HepG2 (cell line): ENCODE data around the gene ABCB11. TPM values are rescaled to one million over a fixed set of nuclear protein-coding genes. Genes with fewer than 3 reads are reported as not detected.

ENCODE experiments used
- ATAC-seq: fragments of 200-7000 bp; cut with Tn5 transposase; 3 replicates; pipeline ENCODE4 v1.9.1; 2020; ENCODE audit warnings: mild to moderate bottlenecking, moderate library complexity
- BruUV-seq: library from RNA; stranded (reverse); fragments of 400-500 nt; replicated peaks from 2 replicates; lab custom pipeline; 2021; lab: Mats Ljungman, UMichigan
- CTCF ChIA-PET: fragments of 300-600 bp; formaldehyde crosslinking; extraction: SDS; loops from one replicate; lab custom pipeline; 2021; ENCODE audit warnings: low total read pairs, inconsistent platforms, low intra/inter-chr PET ratio; lab: Yijun Ruan, JAX
- POLR2A ChIA-PET: fragments of 350-600 bp; sonication (Branson Sonifier 250); formaldehyde crosslinking; loops from one replicate; lab custom pipeline; 2020; ENCODE audit warnings: antibody characterized with exemption, inconsistent platforms; lab: Yijun Ruan, JAX
- DNase-seq: peaks from one replicate; pipeline ENCODE4 v3.0.0-alpha.2; 2015; ENCODE audit warnings: low spot score
- FAIRE-seq: peaks from 3 replicates; lab custom pipeline; 2011; peaks lifted over from hg19 to GRCh38; lab: Jason Lieb, UNC
- H2AFZ ChIP-seq: one replicate; pipeline ENCODE4 v1.6.1; 2011; ENCODE audit warnings: low read length, inconsistent platforms
- H3K27ac ChIP-seq: fragments of 300-600 bp; 3 replicates; pipeline ENCODE4 v1.8.0; 2011; ENCODE audit warnings: mixed run types, mild to moderate bottlenecking, mixed read lengths, low read length, inconsistent platforms; ENCODE audit not compliant: insufficient read depth; ENCODE audit errors: extremely low read length
- H3K27me3 ChIP-seq, 2 experiments: fragments of 200-600 bp in 1 of 2; 2 replicates in 1 of 2; 3 replicates in 1 of 2; pipeline versions ENCODE4 v1.6.0 to v1.8.0; 2011; ENCODE audit warnings: low read length in 2 of 2, mild to moderate bottlenecking in 2 of 2, moderate library complexity in 2 of 2, inconsistent platforms in 1 of 2; ENCODE audit not compliant: insufficient read depth in 2 of 2, control insufficient read depth in 1 of 2
- H3K36me3 ChIP-seq, 2 experiments: fragments of 200-600 bp in 1 of 2; replicated peaks in 1 of 2; 2 replicates in 1 of 2; 3 replicates in 1 of 2; pipeline versions ENCODE4 v1.5.1 to v1.8.0; 2011; ENCODE audit warnings: low read length in 2 of 2, inconsistent platforms in 1 of 2; ENCODE audit not compliant: insufficient read depth in 2 of 2, control insufficient read depth in 1 of 2
- H3K4me1 ChIP-seq: 2 replicates; pipeline ENCODE4 v1.5.1; 2012; ENCODE audit warnings: low read length, inconsistent platforms; ENCODE audit not compliant: insufficient read depth
- H3K4me2 ChIP-seq: 2 replicates; pipeline ENCODE4 v1.6.0; 2011; ENCODE audit warnings: low read depth, low read length, inconsistent platforms
- H3K4me3 ChIP-seq, 3 experiments: fragments of 200-600 bp in 1 of 3; sonication (generic), shearing (Covaris generic) in 1 of 3; replicated peaks in 1 of 3; 2 replicates each; pipeline ENCODE4 v1.5.1; 2011 to 2016; ENCODE audit warnings: low read length in 3 of 3, inconsistent platforms in 2 of 3, low read depth in 2 of 3, mild to moderate bottlenecking in 2 of 3, control low read depth in 1 of 3, mixed read lengths in 1 of 3; ENCODE audit not compliant: insufficient read depth in 1 of 3
- H3K79me2 ChIP-seq: one replicate; pipeline ENCODE4 v1.6.1; 2011; ENCODE audit warnings: low read length, inconsistent platforms; ENCODE audit not compliant: insufficient read depth
- H3K9ac ChIP-seq: 2 replicates; pipeline ENCODE4 v1.6.0; 2011; ENCODE audit warnings: mild to moderate bottlenecking, low read depth, low read length, inconsistent platforms; ENCODE audit not compliant: insufficient read depth
- H3K9me3 ChIP-seq: 2 replicates; pipeline ENCODE4 v1.5.1; 2012; ENCODE audit warnings: mild to moderate bottlenecking, low read length
- H4K20me1 ChIP-seq: 2 replicates; pipeline ENCODE4 v1.6.0; 2011; ENCODE audit warnings: inconsistent platforms, mild to moderate bottlenecking, low read length, moderate library complexity; ENCODE audit not compliant: insufficient read depth
- IRF2 ChIP-seq: IDR thresholded peaks from 2 replicates; pipeline ENCODE4 v1.6.1; 2018; ENCODE audit warnings: missing genetic modification reagents, missing compliant biosample characterization
- MAFK ChIP-seq, 2 experiments: IDR thresholded peaks in 1 of 2; conservative IDR thresholded peaks in 1 of 2; 2 replicates each; pipeline ENCODE4 v1.6.1; 2011; ENCODE audit warnings: improper control_type of control experiment in 2 of 2, low read length in 2 of 2
- ZEB1 ChIP-seq: IDR thresholded peaks from 2 replicates; pipeline ENCODE4 v1.6.1; 2012; ENCODE audit warnings: mild to moderate bottlenecking, low read depth, inconsistent platforms; ENCODE audit not compliant: insufficient replicate concordance
- ZNF10 ChIP-seq: sonication (generic); formaldehyde crosslinking; IDR thresholded peaks from 2 replicates; pipeline ENCODE4 v1.4.0; 2020; ENCODE audit warnings: mild to moderate bottlenecking, low read depth, missing genetic modification reagents, borderline replicate concordance
- WGBS: methylation state at CpG from one replicate; pipeline ENCODE4 v1.1.6; 2017; ENCODE audit warnings: low lambda C conversion rate; 5-methylcytosine and 5-hydroxymethylcytosine counted together
- in situ Hi-C: cut with HindIII; loops from 2 replicates; pipeline ENCODE4 v1.10.0; 2017; ENCODE audit warnings: low pct_unique_long_range_greater_than_20kb; ENCODE audit not compliant: extremely low pct_ligation_motif_present
- intact Hi-C: fragments of 100-400 bp; cut with micrococcal nuclease; formaldehyde crosslinking; loops from one replicate; pipeline ENCODE4 v1.10.0; 2022; ENCODE audit not compliant: unreplicated experiment
- polyA plus RNA-seq, 8 experiments: library from polyadenylated mRNA; depleted of rRNA in 3 of 8; stranded (reverse) in 7 of 8; unstranded in 1 of 8; fragments of >200 nt; fragmentation: Illumina TruSeq in 4 of 8; extraction: Trizol in 4 of 8; gene quantifications; 2 replicates each; pipeline versions ENCODE4 v1.2.1 to v1.2.3, GENCODE V29; 2011 to 2016; ENCODE audit warnings: low read depth in 4 of 8, missing spikeins in 1 of 8, mixed read lengths in 1 of 8; ENCODE audit not compliant: insufficient read depth in 1 of 8
- total RNA-seq, 5 experiments: library from RNA; depleted of rRNA; stranded (reverse); fragments of >200 nt; fragmentation: Illumina TruSeq; extraction: Trizol; gene quantifications; 2 replicates each; pipeline ENCODE4 v1.2.3, GENCODE V29; 2016; ENCODE audit warnings: low read depth in 1 of 5
- TF ChIP-seq, protein P1 (sequence below): sonication (generic); formaldehyde crosslinking; IDR thresholded peaks from one replicate; pipeline ENCODE4 v1.5.1; 2020; ENCODE audit warnings: mild to moderate bottlenecking, missing genetic modification reagents; ENCODE audit errors: not compliant biosample characterization

The ABCB11 gene
- total and polyA plus RNA-seq, 2 of the 13 experiments (the other 11 are each of a cell fraction or from before 2014, with no cell fraction given): not detected

DNA sequence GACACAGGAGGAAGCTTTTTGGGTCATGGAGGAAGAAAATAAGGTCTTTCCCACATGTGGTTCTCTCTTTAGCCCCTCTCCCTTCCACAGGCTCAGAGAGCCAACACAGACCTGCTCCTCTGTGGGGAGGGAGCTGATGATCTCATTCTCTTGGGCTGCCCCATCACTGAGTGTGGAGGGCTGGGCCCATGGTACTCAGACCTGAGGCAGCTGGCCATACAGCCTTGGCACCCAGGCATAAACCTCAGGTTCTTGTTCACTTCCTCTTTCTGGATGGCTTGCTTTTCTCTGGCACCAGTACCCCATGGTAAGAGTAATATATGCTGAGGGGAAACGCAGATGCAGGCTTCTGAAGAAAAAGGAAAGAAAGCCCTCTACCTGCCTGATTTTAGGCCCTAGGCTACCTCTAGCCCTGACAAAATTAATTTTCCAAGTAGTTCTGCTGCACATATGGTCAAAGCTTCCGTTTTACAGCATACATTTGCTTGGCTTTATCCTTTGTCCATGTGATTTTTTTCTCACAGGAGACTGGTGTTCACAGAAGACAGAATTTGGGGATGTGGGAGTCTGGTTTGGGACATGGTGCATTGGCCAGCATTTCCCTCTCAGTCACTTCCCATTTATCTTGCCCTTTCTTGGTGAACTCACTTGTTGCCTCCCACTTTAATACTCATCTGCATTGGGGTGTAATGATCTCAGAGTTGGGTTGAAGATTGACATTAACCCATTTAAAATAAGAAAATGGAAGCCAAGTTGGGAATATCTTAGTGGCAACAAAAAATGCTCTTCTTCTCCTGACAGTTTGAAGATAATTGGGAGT is 49.3 kb upstream of the ABCB11 start:
- CTCF ChIA-PET: no interaction called here
- Histone ChIP-seq H3K27ac (no peak overlapping the region), H2AFZ (no peak overlapping the region), H3K36me3 (no peaks in the 10 kb centered on the region), H4K20me1 (no peaks in the 10 kb centered on the region), H3K79me2 (no peaks in the 10 kb centered on the region), H3K9me3 (no peaks in the 10 kb centered on the region), H3K4me2 (no peak overlapping the region), H3K9ac (no peak overlapping the region), H3K4me3 (no peak overlapping the region), H3K27me3 (no peaks in the 10 kb centered on the region; a peak in 1 of 5 replicates), H3K4me1 (no peaks in the 10 kb centered on the region)
- 32% methylated on average over 2 of the region's 2 CpGs for WGBS
- BruUV-seq: no TSS peak
- no peak for FAIRE-seq
- no peak for DNase-seq
- POLR2A ChIA-PET: no interaction called here
- ATAC-seq: no peak
- in situ Hi-C loops: no loop called here
- intact Hi-C loops: no loop called here
- no peak for TF ChIP-seq ZEB1
- TF ChIP-seq, protein P1, sequence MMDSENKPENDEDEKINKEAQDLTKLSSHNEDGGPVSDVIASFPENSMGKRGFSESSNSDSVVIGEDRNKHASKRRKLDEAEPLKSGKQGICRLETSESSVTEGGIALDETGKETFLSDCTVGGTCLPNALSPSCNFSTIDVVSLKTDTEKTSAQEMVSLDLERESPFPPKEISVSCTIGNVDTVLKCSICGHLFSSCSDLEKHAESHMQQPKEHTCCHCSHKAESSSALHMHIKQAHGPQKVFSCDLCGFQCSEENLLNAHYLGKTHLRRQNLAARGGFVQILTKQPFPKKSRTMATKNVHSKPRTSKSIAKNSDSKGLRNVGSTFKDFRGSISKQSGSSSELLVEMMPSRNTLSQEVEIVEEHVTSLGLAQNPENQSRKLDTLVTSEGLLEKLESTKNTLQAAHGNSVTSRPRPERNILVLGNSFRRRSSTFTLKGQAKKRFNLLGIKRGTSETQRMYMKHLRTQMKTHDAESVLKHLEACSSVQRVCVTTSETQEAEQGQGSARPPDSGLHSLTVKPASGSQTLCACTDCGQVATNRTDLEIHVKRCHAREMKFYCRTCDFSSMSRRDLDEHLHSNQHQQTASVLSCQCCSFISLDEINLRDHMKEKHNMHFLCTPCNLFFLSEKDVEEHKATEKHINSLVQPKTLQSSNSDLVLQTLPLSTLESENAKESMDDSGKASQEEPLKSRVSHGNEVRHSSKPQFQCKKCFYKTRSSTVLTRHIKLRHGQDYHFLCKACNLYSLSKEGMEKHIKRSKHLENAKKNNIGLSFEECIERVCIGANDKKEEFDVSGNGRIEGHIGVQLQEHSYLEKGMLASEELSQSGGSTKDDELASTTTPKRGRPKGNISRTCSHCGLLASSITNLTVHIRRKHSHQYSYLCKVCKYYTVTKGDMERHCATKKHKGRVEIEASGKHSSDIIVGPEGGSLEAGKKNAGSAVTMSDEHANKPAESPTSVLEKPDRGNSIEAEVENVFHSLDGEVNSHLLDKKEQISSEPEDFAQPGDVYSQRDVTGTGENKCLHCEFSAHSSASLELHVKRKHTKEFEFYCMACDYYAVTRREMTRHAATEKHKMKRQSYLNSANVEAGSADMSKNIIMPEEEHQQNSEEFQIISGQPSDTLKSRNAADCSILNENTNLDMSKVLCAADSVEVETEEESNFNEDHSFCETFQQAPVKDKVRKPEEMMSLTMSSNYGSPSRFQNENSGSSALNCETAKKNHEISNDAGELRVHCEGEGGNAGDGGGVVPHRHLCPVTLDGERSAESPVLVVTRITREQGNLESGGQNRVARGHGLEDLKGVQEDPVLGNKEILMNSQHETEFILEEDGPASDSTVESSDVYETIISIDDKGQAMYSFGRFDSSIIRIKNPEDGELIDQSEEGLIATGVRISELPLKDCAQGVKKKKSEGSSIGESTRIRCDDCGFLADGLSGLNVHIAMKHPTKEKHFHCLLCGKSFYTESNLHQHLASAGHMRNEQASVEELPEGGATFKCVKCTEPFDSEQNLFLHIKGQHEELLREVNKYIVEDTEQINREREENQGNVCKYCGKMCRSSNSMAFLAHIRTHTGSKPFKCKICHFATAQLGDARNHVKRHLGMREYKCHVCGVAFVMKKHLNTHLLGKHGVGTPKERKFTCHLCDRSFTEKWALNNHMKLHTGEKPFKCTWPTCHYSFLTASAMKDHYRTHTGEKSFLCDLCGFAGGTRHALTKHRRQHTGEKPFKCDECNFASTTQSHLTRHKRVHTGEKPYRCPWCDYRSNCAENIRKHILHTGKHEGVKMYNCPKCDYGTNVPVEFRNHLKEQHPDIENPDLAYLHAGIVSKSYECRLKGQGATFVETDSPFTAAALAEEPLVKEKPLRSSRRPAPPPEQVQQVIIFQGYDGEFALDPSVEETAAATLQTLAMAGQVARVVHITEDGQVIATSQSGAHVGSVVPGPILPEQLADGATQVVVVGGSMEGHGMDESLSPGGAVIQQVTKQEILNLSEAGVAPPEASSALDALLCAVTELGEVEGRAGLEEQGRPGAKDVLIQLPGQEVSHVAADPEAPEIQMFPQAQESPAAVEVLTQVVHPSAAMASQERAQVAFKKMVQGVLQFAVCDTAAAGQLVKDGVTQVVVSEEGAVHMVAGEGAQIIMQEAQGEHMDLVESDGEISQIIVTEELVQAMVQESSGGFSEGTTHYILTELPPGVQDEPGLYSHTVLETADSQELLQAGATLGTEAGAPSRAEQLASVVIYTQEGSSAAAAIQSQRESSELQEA: no peak
- TF ChIP-seq IRF2 (CRISPR knock-in tag): no peak
- no peak for TF ChIP-seq MAFK (conservative IDR thresholded peaks at IDR 0.05 in 1 of 2, IDR thresholded peaks at IDR 0.05 in 1 of 2; ENCODE audit: low read length in 2 of 2)
- TF ChIP-seq ZNF10: no peak
